ENCODE data around the gene ZNF652. TPM values are rescaled to one million over a fixed set of nuclear protein-coding genes. Genes with fewer than 3 reads are reported as not detected.

ZNF652 gene
- total and polyA plus RNA-seq, 2 experiments from 2014 or later: 36.2 to 54.5 TPM

GRCh38 chr17:49403514-49404289 lies 41.7 kb upstream of the ZNF652 start (continued):
- TF ChIP-seq ZNF462 (CRISPR knock-in tag; IDR thresholded peaks at IDR 0.05) (no peak), CREB1 (CRISPR knock-in tag; IDR thresholded peaks at IDR 0.05; ENCODE audit: low read depth) (no peak), EZH2 (IDR thresholded peaks at IDR 0.05; ENCODE audit: low read depth, unreplicated experiment) (no peak), JUNB (IDR thresholded peaks at IDR 0.05; ENCODE audit: unreplicated experiment) (no peak), ZNF331 (CRISPR knock-in tag; IDR thresholded peaks at IDR 0.05; ENCODE audit: low read depth) (no peak), EZH2phosphoT487 (IDR thresholded peaks at IDR 0.05; ENCODE audit: unreplicated experiment) (no peak), STAT1 (IDR thresholded peaks at IDR 0.05; ENCODE audit: unreplicated experiment) (no peak), ETS1 (IDR thresholded peaks at IDR 0.05) (no peak), ZNF114 (CRISPR knock-in tag; IDR thresholded peaks at IDR 0.05) (no peak), NANOG (IDR thresholded peaks at IDR 0.05; ENCODE audit: borderline replicate concordance) (no peak)

All from GM23338 (cell line).